Measurements from ENCODE around the gene AURKB. TPM values are rescaled to one million over a fixed set of nuclear protein-coding genes. Genes with fewer than 3 reads are reported as not detected.
"Not testable (repeated sequence)": the region's sequence is repeated elsewhere in the genome, so short reads cannot be mapped to it uniquely, and the experiment has no call there.

AURKB gene
- total RNA-seq, 1 experiment from 2014 or later: 71.0 TPM

GRCh38 chr17:8173871-8174322 lies 36.5 kb downstream of the AURKB start:
- Histone ChIP-seq H3K79me2 (ENCODE audit: low read length) (peaks cover 11% of the 10 kb centered on the region), H3K9me3 (ENCODE audit: low read length) (no peaks in the 10 kb centered on the region), H3K9me2 (replicated peaks; ENCODE audit: insufficient read depth, low read length) (no peaks in the 10 kb centered on the region), H3K9ac (ENCODE audit: low read length) (peak overlapping the region; percentile 71), H2AFZ (ENCODE audit: low read length) (no peak overlapping the region), H3K27ac (ENCODE audit: low read length) (peak overlapping the region; percentile 88), H3K4me1 (ENCODE audit: low read length) (peaks cover 37% of the 10 kb centered on the region), H4K20me1 (ENCODE audit: insufficient read depth, low read depth, low read length) (no peaks in the 10 kb centered on the region), H3K36me3 (ENCODE audit: insufficient read depth, low read length) (no peaks in the 10 kb centered on the region), H3K27me3 (ENCODE audit: low read length) (no peaks in the 10 kb centered on the region), H3K4me3 (ENCODE audit: low read length) (peak overlapping the region; percentile 99), H3K4me2 (ENCODE audit: low read depth, low read length, poor library complexity, severe bottlenecking) (peak overlapping the region; percentile 92)
- DNase-seq: no peak

- H3K27me3 ChIP-seq (ENCODE audit: low read length): no peaks in the 10 kb centered on the region
- peak overlapping the region; percentile 99 for H3K4me3 ChIP-seq (ENCODE audit: low read length)
- H3K4me2 ChIP-seq (ENCODE audit: low read depth, low read length, poor library complexity, severe bottlenecking): peak overlapping the region; percentile 92
- peaks cover 11% of the 10 kb centered on the region for H3K79me2 ChIP-seq (ENCODE audit: low read length)
- peak overlapping the region; percentile 71 for H3K9ac ChIP-seq (ENCODE audit: low read length)
- no peaks in the 10 kb centered on the region for H3K9me3 ChIP-seq (ENCODE audit: low read length)
- peak overlapping the region; percentile 88 for H3K27ac ChIP-seq (ENCODE audit: low read length)
- H3K9me2 ChIP-seq (replicated peaks; ENCODE audit: insufficient read depth, low read length): no peaks in the 10 kb centered on the region
- H3K4me1 ChIP-seq (ENCODE audit: low read length): peaks cover 37% of the 10 kb centered on the region
- no peaks in the 10 kb centered on the region for H4K20me1 ChIP-seq (ENCODE audit: insufficient read depth, low read depth, low read length)
- peak; percentile 96 for DNase-seq
- H3K36me3 ChIP-seq (ENCODE audit: insufficient read depth, low read length): no peaks in the 10 kb centered on the region
- H2AFZ ChIP-seq (ENCODE audit: low read length): no peak overlapping the region
Measured at GRCh38 chr17:8173056-8173870, 37.1 kb downstream of the AURKB start.

DNA sequence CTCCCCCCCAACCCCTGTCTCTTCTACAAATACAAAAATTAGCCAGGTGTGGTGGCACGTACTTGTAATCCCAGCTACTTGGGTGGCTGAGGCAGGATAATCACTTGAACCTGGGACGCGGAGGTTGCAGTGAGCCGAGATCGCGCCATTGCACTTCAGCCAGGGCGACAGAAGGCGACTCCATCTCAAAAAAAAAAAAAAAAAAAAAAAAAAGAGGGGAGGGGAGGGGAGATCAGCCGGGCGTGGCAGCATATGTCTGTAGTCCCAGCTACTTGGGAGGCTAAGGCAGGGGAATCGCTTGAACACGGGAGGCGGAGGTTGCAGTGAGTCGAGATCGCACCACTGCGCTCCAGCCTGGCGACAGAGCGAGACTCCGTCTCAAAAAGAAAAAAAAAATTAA lies 40.2 kb downstream of the AURKB start:
- not testable (repeated sequence) for H3K4me3 ChIP-seq (ENCODE audit: low read length)

DNA sequence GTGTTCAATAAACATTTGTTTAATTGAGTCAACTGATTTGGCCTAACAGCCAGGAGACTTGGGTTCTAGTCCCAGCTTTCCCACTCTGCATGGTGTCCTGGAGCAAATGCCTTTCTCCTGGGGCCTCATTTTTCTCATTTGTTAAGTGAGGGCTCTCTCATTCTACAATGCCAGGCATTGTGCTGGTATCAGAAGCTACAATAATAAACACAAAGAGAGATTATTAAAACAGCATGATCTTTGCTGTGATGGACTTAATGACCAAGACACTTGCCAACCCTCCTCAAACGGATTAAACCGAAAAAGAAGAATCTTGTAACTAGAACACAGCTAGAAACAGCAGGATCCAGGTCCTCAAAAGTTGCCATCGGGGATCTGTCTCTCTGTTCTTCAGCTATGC lies 42.8 kb downstream of the AURKB start:
- Histone ChIP-seq H3K4me2 (ENCODE audit: low read depth, low read length, poor library complexity, severe bottlenecking) (no peak overlapping the region), H3K9me2 (replicated peaks; ENCODE audit: insufficient read depth, low read length) (no peaks in the 10 kb centered on the region), H4K20me1 (ENCODE audit: insufficient read depth, low read depth, low read length) (no peaks in the 10 kb centered on the region), H3K9ac (ENCODE audit: low read length) (no peak overlapping the region), H3K27me3 (ENCODE audit: low read length) (no peaks in the 10 kb centered on the region), H2AFZ (ENCODE audit: low read length) (no peak overlapping the region), H3K36me3 (ENCODE audit: insufficient read depth, low read length) (no peaks in the 10 kb centered on the region), H3K4me3 (ENCODE audit: low read length) (no peak overlapping the region), H3K27ac (ENCODE audit: low read length) (no peak overlapping the region), H3K4me1 (ENCODE audit: low read length) (peaks cover 26% of the 10 kb centered on the region), H3K79me2 (ENCODE audit: low read length) (peaks cover 5% of the 10 kb centered on the region), H3K9me3 (ENCODE audit: low read length) (no peaks in the 10 kb centered on the region)
- DNase-seq: no peak

More for the DNA sequence above, 40.2 kb downstream of the AURKB start:
- not testable (repeated sequence) for H3K9me2 ChIP-seq (replicated peaks; ENCODE audit: insufficient read depth, low read length); H2AFZ ChIP-seq (ENCODE audit: low read length); H4K20me1 ChIP-seq (ENCODE audit: insufficient read depth, low read depth, low read length); H3K9me3 ChIP-seq (ENCODE audit: low read length); H3K27ac ChIP-seq (ENCODE audit: low read length); H3K27me3 ChIP-seq (ENCODE audit: low read length); H3K4me2 ChIP-seq (ENCODE audit: low read depth, low read length, poor library complexity, severe bottlenecking); DNase-seq; H3K36me3 ChIP-seq (ENCODE audit: insufficient read depth, low read length); H3K9ac ChIP-seq (ENCODE audit: low read length); H3K79me2 ChIP-seq (ENCODE audit: low read length)
- peaks cover 24% of the 10 kb centered on the region for H3K4me1 ChIP-seq (ENCODE audit: low read length)

DNA sequence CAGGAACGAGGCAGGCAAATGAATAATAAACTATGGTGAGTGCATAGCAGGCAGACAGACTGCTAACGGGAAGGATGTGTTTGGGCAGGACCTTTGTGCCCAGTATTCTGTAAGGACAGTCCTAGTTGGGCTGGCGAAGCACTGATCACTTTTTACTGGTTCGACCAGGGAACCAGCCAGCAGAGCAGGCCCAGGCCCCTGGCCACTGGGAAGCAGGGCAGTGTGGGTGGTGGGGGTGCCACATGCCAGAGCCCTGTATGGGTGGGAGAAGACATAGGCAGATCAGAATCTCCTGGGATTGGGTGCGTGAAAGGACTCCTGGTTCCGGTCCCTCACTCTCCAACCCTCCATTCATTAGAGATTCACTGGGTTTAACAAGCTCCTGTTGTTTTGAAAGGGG lies 43.6 kb downstream of the AURKB start:
- Histone ChIP-seq H3K9me2 (replicated peaks; ENCODE audit: insufficient read depth, low read length) (no peaks in the 10 kb centered on the region), H3K4me3 (ENCODE audit: low read length) (no peak overlapping the region), H3K36me3 (ENCODE audit: insufficient read depth, low read length) (no peaks in the 10 kb centered on the region), H2AFZ (ENCODE audit: low read length) (no peak overlapping the region), H3K79me2 (ENCODE audit: low read length) (peaks cover 13% of the 10 kb centered on the region), H3K9me3 (ENCODE audit: low read length) (no peaks in the 10 kb centered on the region), H3K9ac (ENCODE audit: low read length) (no peak overlapping the region), H3K4me2 (ENCODE audit: low read depth, low read length, poor library complexity, severe bottlenecking) (no peak overlapping the region), H4K20me1 (ENCODE audit: insufficient read depth, low read depth, low read length) (peaks cover 6% of the 10 kb centered on the region), H3K27ac (ENCODE audit: low read length) (no peak overlapping the region), H3K27me3 (ENCODE audit: low read length) (no peaks in the 10 kb centered on the region), H3K4me1 (ENCODE audit: low read length) (peaks cover 26% of the 10 kb centered on the region)
- DNase-seq: no peak

- Histone ChIP-seq H3K79me2 (ENCODE audit: low read length) (peaks cover 23% of the 10 kb centered on the region), H3K9me3 (ENCODE audit: low read length) (no peaks in the 10 kb centered on the region), H3K4me1 (ENCODE audit: low read length) (peaks cover 43% of the 10 kb centered on the region), H3K27me3 (ENCODE audit: low read length) (no peaks in the 10 kb centered on the region), H4K20me1 (ENCODE audit: insufficient read depth, low read depth, low read length) (peaks cover 12% of the 10 kb centered on the region), H3K4me2 (ENCODE audit: low read depth, low read length, poor library complexity, severe bottlenecking) (peak overlapping the region; percentile 88), H3K9ac (ENCODE audit: low read length) (peak overlapping the region; percentile 96), H3K36me3 (ENCODE audit: insufficient read depth, low read length) (peaks cover 6% of the 10 kb centered on the region; the same call in 1 of the 2 replicates), H2AFZ (ENCODE audit: low read length) (peak overlapping the region; percentile 94; the same call in 1 of the 2 replicates), H3K4me3 (ENCODE audit: low read length) (peak overlapping the region; percentile 86; the same call in 1 of the 2 replicates), H3K9me2 (replicated peaks; ENCODE audit: insufficient read depth, low read length) (no peaks in the 10 kb centered on the region), H3K27ac (ENCODE audit: low read length) (peak overlapping the region; percentile 81)
- DNase-seq: no peak
Measured at GRCh38 chr17:8164815-8165131, 45.6 kb downstream of the AURKB start.

DNA sequence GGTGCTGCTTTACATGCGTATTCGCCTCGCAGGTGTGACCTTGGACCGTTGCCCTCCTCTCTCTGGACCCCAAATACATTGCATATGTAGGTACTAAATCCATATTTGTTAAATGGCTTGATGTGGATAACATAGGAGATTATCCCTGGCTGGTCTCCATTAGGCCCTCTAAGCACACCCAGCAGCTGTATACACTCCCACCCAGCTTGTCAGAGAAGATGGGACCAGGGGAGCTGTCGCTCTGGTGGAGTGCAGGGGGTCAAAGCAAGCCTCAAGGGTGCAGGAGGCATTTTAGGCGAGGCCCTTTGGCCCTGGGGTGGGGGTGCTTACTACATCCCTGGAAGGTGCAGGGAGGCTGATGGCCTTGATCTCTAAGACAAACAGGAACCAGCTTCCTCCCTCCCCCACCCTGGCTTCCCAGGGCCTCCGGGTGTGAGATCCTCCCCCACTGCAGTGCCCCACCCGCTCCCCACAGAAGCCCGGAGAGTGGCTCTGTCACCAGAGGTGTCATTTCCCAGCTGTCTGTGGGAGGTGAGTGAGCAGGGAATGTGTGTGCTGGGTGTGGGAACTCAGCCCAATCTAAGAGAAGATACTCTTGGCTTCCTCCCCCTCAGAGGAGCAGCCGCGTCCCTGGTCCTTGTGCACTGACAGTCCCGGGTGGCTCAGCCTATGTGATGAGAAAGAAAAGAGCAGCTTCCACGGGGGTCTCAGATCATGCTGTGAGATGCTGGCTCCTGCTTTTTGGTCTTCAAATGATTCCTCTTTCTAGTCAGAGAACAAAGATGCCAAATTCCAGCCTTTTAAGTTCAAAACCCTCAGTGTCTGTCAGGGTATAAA lies 46.2 kb downstream of the AURKB start:
- H3K4me3 ChIP-seq (ENCODE audit: low read length): peak overlapping the region; percentile 86
- peaks cover 27% of the 10 kb centered on the region for H3K79me2 ChIP-seq (ENCODE audit: low read length)
- peak; percentile 86 for DNase-seq
- H2AFZ ChIP-seq (ENCODE audit: low read length): peak overlapping the region; percentile 94; the same call in 1 of the 2 replicates
- no peaks in the 10 kb centered on the region for H3K9me3 ChIP-seq (ENCODE audit: low read length)
- H3K9me2 ChIP-seq (replicated peaks; ENCODE audit: insufficient read depth, low read length): no peaks in the 10 kb centered on the region
- H3K4me2 ChIP-seq (ENCODE audit: low read depth, low read length, poor library complexity, severe bottlenecking): peak overlapping the region; percentile 88
- peak overlapping the region; percentile 81 for H3K27ac ChIP-seq (ENCODE audit: low read length)
- H3K36me3 ChIP-seq (ENCODE audit: insufficient read depth, low read length): peaks cover 11% of the 10 kb centered on the region; the same call in 1 of the 2 replicates
- peaks cover 49% of the 10 kb centered on the region for H3K4me1 ChIP-seq (ENCODE audit: low read length)
- H3K27me3 ChIP-seq (ENCODE audit: low read length): no peaks in the 10 kb centered on the region
- H3K9ac ChIP-seq (ENCODE audit: low read length): peak overlapping the region; percentile 96
- H4K20me1 ChIP-seq (ENCODE audit: insufficient read depth, low read depth, low read length): peaks cover 12% of the 10 kb centered on the region
